Measurements from ENCODE around the gene TUBGCP2.

TUBGCP2 gene

GRCh38 chr10:133295426-133296320, 13.0 kb downstream of the TUBGCP2 start:
- TF ChIP-seq FOXP2 (optimal IDR thresholded peaks at IDR 0.05; ENCODE audit: borderline replicate concordance, extremely low read depth, extremely low read length, insufficient read depth) = no peak
- no peak for TF ChIP-seq SIN3A (IDR thresholded peaks at IDR 0.05; ENCODE audit: borderline replicate concordance, insufficient read depth, low read length)
- no peak for TF ChIP-seq TAF1 (IDR thresholded peaks at IDR 0.05; ENCODE audit: borderline replicate concordance, insufficient read depth, low read length)
- TF ChIP-seq POLR2AphosphoS5 (IDR thresholded peaks at IDR 0.05; ENCODE audit: low read depth, low read length) = no peak
- no peak for TF ChIP-seq REST (IDR thresholded peaks at IDR 0.05; ENCODE audit: insufficient read depth in 1 of 2, low read depth in 2 of 2, low read length in 2 of 2)

GRCh38 chr10:133294189-133294588, 14.5 kb downstream of the TUBGCP2 start:
- TF ChIP-seq FOXP2 (optimal IDR thresholded peaks at IDR 0.05; ENCODE audit: borderline replicate concordance, extremely low read depth, extremely low read length, insufficient read depth) (no peak), SIN3A (IDR thresholded peaks at IDR 0.05; ENCODE audit: borderline replicate concordance, insufficient read depth, low read length) (no peak), POLR2AphosphoS5 (IDR thresholded peaks at IDR 0.05; ENCODE audit: low read depth, low read length) (no peak), REST (IDR thresholded peaks at IDR 0.05; ENCODE audit: insufficient read depth in 1 of 2, low read depth in 2 of 2, low read length in 2 of 2) (no peak), TAF1 (IDR thresholded peaks at IDR 0.05; ENCODE audit: borderline replicate concordance, insufficient read depth, low read length) (no peak)

- TF ChIP-seq SIN3A (IDR thresholded peaks at IDR 0.05; ENCODE audit: borderline replicate concordance, insufficient read depth, low read length) (no peak), REST (IDR thresholded peaks at IDR 0.05; ENCODE audit: insufficient read depth in 1 of 2, low read depth in 2 of 2, low read length in 2 of 2) (no peak)
Observed at GRCh38 chr10:133293810-133294119, 14.9 kb downstream of the TUBGCP2 start.

- no peak for TF ChIP-seq POLR2AphosphoS5 (IDR thresholded peaks at IDR 0.05; ENCODE audit: low read depth, low read length)
Observed at GRCh38 chr10:133292919-133293809, 15.5 kb downstream of the TUBGCP2 start.

GRCh38 chr10:133289761-133290160, 18.9 kb downstream of the TUBGCP2 start:
- TF ChIP-seq FOXP2 (optimal IDR thresholded peaks at IDR 0.05; ENCODE audit: borderline replicate concordance, extremely low read depth, extremely low read length, insufficient read depth) = no peak
- TF ChIP-seq REST (IDR thresholded peaks at IDR 0.05; ENCODE audit: insufficient read depth in 1 of 2, low read depth in 2 of 2, low read length in 2 of 2) = no peak
- no peak for TF ChIP-seq SIN3A (IDR thresholded peaks at IDR 0.05; ENCODE audit: borderline replicate concordance, insufficient read depth, low read length)
- TF ChIP-seq TAF1 (IDR thresholded peaks at IDR 0.05; ENCODE audit: borderline replicate concordance, insufficient read depth, low read length) = no peak
- TF ChIP-seq POLR2AphosphoS5 (IDR thresholded peaks at IDR 0.05; ENCODE audit: low read depth, low read length) = no peak
